K562 (cell line): ENCODE results near the gene ITPKB. TPM values are rescaled to one million over a fixed set of nuclear protein-coding genes. Genes with fewer than 3 reads are reported as not detected.
A peak's percentile ranks its signal among the peaks of the same experiment; 100 is the strongest.
"Not testable (repeated sequence)": the region's sequence is repeated elsewhere in the genome, so short reads cannot be mapped to it uniquely, and the experiment has no call there.

Experiments used
- ATAC-seq: fragments of 200-7000 bp; cut with Tn5 transposase; 3 replicates; pipeline ENCODE4 v1.9.1; 2020; ENCODE audit warnings: moderate library complexity
- BruUV-seq: library from RNA; stranded (reverse); fragments of 400-500 nt; replicated peaks from 2 replicates; lab custom pipeline; 2021; lab: Mats Ljungman, UMichigan
- CTCF ChIA-PET: fragments of 300-600 bp; formaldehyde crosslinking; extraction: SDS; loops from one replicate; lab custom pipeline; 2021; ENCODE audit warnings: low intra/inter-chr PET ratio; lab: Yijun Ruan, JAX
- POLR2A ChIA-PET: fragments of 300-600, 350-650 bp; sonication (Branson Sonifier 250); formaldehyde crosslinking; extraction: SDS; loops from one replicate; lab custom pipeline; 2021; ENCODE audit warnings: antibody characterized with exemption, inconsistent platforms; lab: Yijun Ruan, JAX
- DNase-seq, 4 experiments: peaks; one replicate each; pipeline versions ENCODE4 v3.0.0 to v3.0.0-alpha.2; 2011 to 2018; ENCODE audit warnings: low spot score in 3 of 4, mixed read lengths in 3 of 4; ENCODE audit errors: extremely low read depth in 1 of 4
- FAIRE-seq: peaks from 2 replicates; lab custom pipeline; 2011; peaks lifted over from hg19 to GRCh38; lab: Jason Lieb, UNC
- H2AFZ ChIP-seq: 2 replicates; pipeline ENCODE4 v1.6.0; 2011; ENCODE audit warnings: low read depth, low read length, control low read depth, inconsistent platforms
- H3K27ac ChIP-seq: fragments of 200-600 bp; 3 replicates; pipeline ENCODE4 v1.8.0; 2011; ENCODE audit warnings: low read depth, mild to moderate bottlenecking, control low read depth, inconsistent platforms, low read length, moderate library complexity, mixed read lengths; ENCODE audit errors: extremely low read depth
- H3K27me3 ChIP-seq, 2 experiments: fragments of 300-600 bp in 1 of 2; 2 replicates in 1 of 2; 3 replicates in 1 of 2; pipeline versions ENCODE4 v1.6.0 to v1.8.0; 2011; ENCODE audit warnings: inconsistent platforms in 2 of 2, low read length in 2 of 2, mild to moderate bottlenecking in 1 of 2, mixed read lengths in 1 of 2, moderate library complexity in 1 of 2; ENCODE audit not compliant: control insufficient read depth in 2 of 2, insufficient read depth in 2 of 2
- H3K36me3 ChIP-seq: fragments of 300-600 bp; 3 replicates; pipeline ENCODE4 v1.8.0; 2011; ENCODE audit warnings: mild to moderate bottlenecking, low read length, inconsistent platforms; ENCODE audit not compliant: control insufficient read depth, insufficient read depth
- H3K4me1 ChIP-seq, 2 experiments: fragments of 200-600 bp in 1 of 2; replicated peaks in 1 of 2; 2 replicates in 1 of 2; 3 replicates in 1 of 2; pipeline versions ENCODE4 v1.5.1 to v1.8.0; 2011; ENCODE audit warnings: inconsistent platforms in 2 of 2, low read length in 2 of 2, mild to moderate bottlenecking in 1 of 2, mixed read lengths in 1 of 2, moderate library complexity in 1 of 2; ENCODE audit not compliant: control insufficient read depth in 2 of 2, insufficient read depth in 2 of 2
- H3K4me2 ChIP-seq: 2 replicates; pipeline ENCODE4 v1.6.1; 2011; ENCODE audit warnings: low read length, control low read depth, inconsistent platforms, mixed read lengths; ENCODE audit not compliant: insufficient read depth
- H3K4me3 ChIP-seq: fragments of 200-600 bp; sonication (generic), shearing (Covaris generic); 2 replicates; pipeline ENCODE4 v1.5.1; 2016; ENCODE audit warnings: control low read depth, inconsistent platforms
- H3K79me2 ChIP-seq: fragments of 200-600 bp; 3 replicates; pipeline ENCODE4 v1.8.0; 2011; ENCODE audit warnings: low read length, inconsistent platforms; ENCODE audit not compliant: control insufficient read depth, insufficient read depth
- H3K9ac ChIP-seq, 2 experiments: 2 replicates each; pipeline versions ENCODE4 v1.6.0 to v1.6.1; 2011; ENCODE audit warnings: low read depth in 2 of 2, low read length in 2 of 2, control low read depth in 1 of 2, inconsistent platforms in 1 of 2, mild to moderate bottlenecking in 1 of 2, mixed read lengths in 1 of 2; ENCODE audit not compliant: insufficient read depth in 1 of 2
- H3K9me1 ChIP-seq: one replicate; pipeline ENCODE4 v1.6.0; 2011; ENCODE audit warnings: inconsistent platforms, mild to moderate bottlenecking, low read length, moderate library complexity; ENCODE audit not compliant: control insufficient read depth, insufficient read depth
- H3K9me3 ChIP-seq: replicated peaks from 2 replicates; pipeline ENCODE4 v1.5.1; 2011; ENCODE audit warnings: low read depth, low read length, inconsistent platforms; ENCODE audit not compliant: control insufficient read depth, insufficient read depth
- H4K20me1 ChIP-seq: replicated peaks from 2 replicates; pipeline ENCODE4 v1.6.1; 2011; ENCODE audit warnings: low read length, inconsistent platforms, mixed read lengths; ENCODE audit not compliant: control insufficient read depth, insufficient read depth
- FOXK1 ChIP-seq: sonication (generic); formaldehyde crosslinking; IDR thresholded peaks from 2 replicates; pipeline ENCODE4 v1.8.0; 2022; ENCODE audit warnings: missing genetic modification reagents, mild to moderate bottlenecking, borderline replicate concordance
- GABPB1 ChIP-seq: sonication (generic); formaldehyde crosslinking; IDR thresholded peaks from 2 replicates; pipeline ENCODE4 v1.8.0; 2022; ENCODE audit warnings: mild to moderate bottlenecking, missing genetic modification reagents
- HMG20B ChIP-seq: fragments of 250-450 bp; sonication (Bioruptor Pico); IDR thresholded peaks from 2 replicates; pipeline ENCODE4 v1.5.0; 2021; ENCODE audit warnings: mild to moderate bottlenecking
- MCM3 ChIP-seq: fragments of 450-650 bp; IDR thresholded peaks from 2 replicates; pipeline ENCODE4 v1.6.1; 2016
- MTA1 ChIP-seq: fragments of 450-650 bp; IDR thresholded peaks from 2 replicates; pipeline ENCODE4 v1.6.1; 2017; ENCODE audit warnings: borderline replicate concordance
- ZNF121 ChIP-seq: sonication (generic); formaldehyde crosslinking; conservative IDR thresholded peaks from 2 replicates; pipeline ENCODE4 v1.8.0; 2022; ENCODE audit warnings: missing genetic modification reagents
- ZNF224 ChIP-seq: sonication (generic); formaldehyde crosslinking; IDR thresholded peaks from 2 replicates; pipeline ENCODE4 v1.8.0; 2022; ENCODE audit warnings: mild to moderate bottlenecking, missing genetic modification reagents
- WGBS: fragments of 100-300 bp; shearing (Covaris generic); methylation state at CpG from one replicate; pipeline ENCODE4 v1.1.6; 2016; ENCODE audit warnings: low coverage, mixed read lengths; ENCODE audit not compliant: insufficient coverage; ENCODE audit errors: missing lambda C conversion rate; 5-methylcytosine and 5-hydroxymethylcytosine counted together
- in situ Hi-C: fragments of 300-500 bp; cut with MboI; formaldehyde crosslinking; loops from 4 replicates; pipeline ENCODE4 v1.15.0; 2018; ENCODE audit warnings: inconsistent platforms, mixed read lengths
- intact Hi-C: fragments of 100-400 bp; cut with micrococcal nuclease; formaldehyde crosslinking; loops from 2 replicates; pipeline ENCODE4 v1.14.2; 2022
- polyA plus RNA-seq, 8 experiments: library from polyadenylated mRNA; depleted of rRNA in 4 of 8; stranded (reverse) in 5 of 8; unstranded in 3 of 8; fragments of >200 nt; fragmentation: Nextera tagmentation in 2 of 8; fragmentation: Illumina TruSeq in 1 of 8; extraction: Ambion mirVana in 2 of 8; extraction: Trizol in 1 of 8; gene quantifications; 2 replicates each; pipeline versions ENCODE4 v1.2.1 to v1.2.3, GENCODE V29; 2011 to 2014; ENCODE audit warnings: inconsistent platforms in 1 of 8, missing spikeins in 1 of 8
- total RNA-seq, 7 experiments: library from RNA; depleted of rRNA in 6 of 7; stranded (reverse); fragments of >200 nt in 6 of 7; fragmentation: Illumina TruSeq in 2 of 7; extraction: Trizol in 2 of 7; gene quantifications; 2 replicates each; pipeline versions ENCODE4 v1.2.1 to v1.2.3, GENCODE V29; 2011 to 2021; ENCODE audit warnings: low replicate concordance in 1 of 7

The ITPKB gene
- total and polyA plus RNA-seq, 9 of the 15 experiments (the other 6 are each of a cell fraction or from before 2014, with no cell fraction given), result 0.01 to 0.22 TPM; not detected in 7

DNA sequence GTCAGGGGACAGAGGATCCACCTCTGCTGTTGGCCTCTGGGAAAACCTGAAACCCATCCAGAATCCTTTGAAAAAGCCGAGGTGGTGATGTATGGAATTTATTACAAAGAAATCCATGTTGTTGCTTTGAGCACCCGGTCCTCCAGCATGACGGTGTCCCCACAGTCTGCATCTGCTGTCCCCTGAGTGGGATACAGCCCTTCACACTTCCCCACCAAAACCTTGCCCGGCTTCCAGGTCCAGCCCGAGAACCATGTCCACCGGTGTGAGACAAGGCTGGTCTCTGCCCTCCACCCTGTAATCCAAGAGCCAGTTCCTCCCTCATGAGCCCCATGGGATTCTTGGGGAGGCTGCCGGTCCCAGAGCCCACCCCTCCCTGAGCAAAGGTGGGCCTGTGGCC is 120.1 kb downstream of the ITPKB start (continued):
- TF ChIP-seq ZNF224, result no peak

DNA sequence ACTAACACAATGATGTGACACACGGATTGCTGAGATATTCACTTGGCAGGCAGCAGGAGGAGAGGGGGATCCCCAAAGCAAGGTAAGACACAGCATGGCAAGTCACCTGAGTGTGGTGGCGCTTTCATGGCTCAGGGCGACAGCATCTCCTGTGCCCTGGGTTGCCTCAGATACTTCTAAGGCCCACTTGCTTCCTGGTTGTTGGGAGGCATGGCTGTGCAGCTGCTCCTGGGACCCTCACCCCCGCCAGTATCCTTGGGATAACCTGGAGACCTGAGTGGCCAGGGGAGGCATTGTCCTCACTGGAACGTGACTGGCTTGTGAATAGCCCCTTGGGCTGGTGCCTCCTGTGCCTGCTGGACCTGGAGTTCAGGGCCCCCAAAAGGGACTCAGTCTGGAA is 120.7 kb downstream of the ITPKB start:
- Histone ChIP-seq H3K27me3 (peaks cover 8 to 23% of the 10 kb centered on the region in 2 experiments; a peak in 3 of 5 replicates), H3K9me1 (no peaks in the 10 kb centered on the region), H3K36me3 (no peaks in the 10 kb centered on the region), H3K4me1 (no peaks in the 10 kb centered on the region), H3K9me3 (no peaks in the 10 kb centered on the region; the same call in 1 of the 2 replicates), H3K9ac (no peak overlapping the region), H3K79me2 (no peaks in the 10 kb centered on the region), H2AFZ (no peak overlapping the region), H3K4me2 (no peak overlapping the region), H3K4me3 (no peak overlapping the region), H3K27ac (no peak overlapping the region), H4K20me1 (no peaks in the 10 kb centered on the region)
- POLR2A ChIA-PET, result no interaction called here
- FAIRE-seq (no peak), DNase-seq (no peak), ATAC-seq (no peak)
- CTCF ChIA-PET, result no interaction called here
- no peak for TF ChIP-seq MCM3
- no peak for TF ChIP-seq FOXK1 (CRISPR knock-in tag)
- no peak for TF ChIP-seq MTA1
- TF ChIP-seq GABPB1 (CRISPR knock-in tag), result no peak
- TF ChIP-seq HMG20B (CRISPR knock-in tag), result no peak
- in situ Hi-C loops, result no loop called here
- 0% methylated on average over 4 of the region's 5 CpGs for WGBS
- intact Hi-C loops, result no loop called here
- no TSS peak for BruUV-seq

DNA sequence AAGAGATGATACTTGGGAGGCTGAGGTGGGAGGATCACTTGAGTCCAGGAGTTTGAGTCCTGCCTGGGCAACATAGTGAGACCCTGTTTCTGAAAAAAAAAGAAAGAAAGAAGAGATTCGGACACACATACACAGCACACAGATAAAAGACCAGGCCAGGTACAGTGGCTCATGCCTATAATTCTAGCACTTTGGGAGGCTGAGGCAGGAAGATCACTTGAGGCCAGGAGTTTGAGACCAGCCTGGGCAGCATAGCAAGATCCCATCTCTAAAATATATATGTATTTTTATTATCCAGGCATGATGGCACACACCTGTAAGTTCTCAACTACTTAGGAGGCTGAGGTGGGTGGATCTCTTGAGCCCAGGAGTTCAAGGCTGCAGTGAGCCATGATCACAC is 121.4 kb downstream of the ITPKB start:
- ATAC-seq, H3K4me2 ChIP-seq, DNase-seq, H3K4me3 ChIP-seq, H3K9ac ChIP-seq, CTCF ChIA-PET, H3K27ac ChIP-seq, H3K9me3 ChIP-seq, intact Hi-C loops, H3K4me1 ChIP-seq, H3K36me3 ChIP-seq, in situ Hi-C loops, FAIRE-seq, H3K9me1 ChIP-seq, H2AFZ ChIP-seq, H4K20me1 ChIP-seq, BruUV-seq, POLR2A ChIA-PET, H3K79me2 ChIP-seq: not testable (repeated sequence)
- peak; percentile 57 for TF ChIP-seq ZNF121 (CRISPR knock-in tag)
- 0% methylated on average over 1 of the region's 1 CpG for WGBS
- H3K27me3 ChIP-seq, result peaks cover 8 to 23% of the 10 kb centered on the region in 2 experiments; a peak in 3 of 5 replicates
